DMS53 treated with DMSO at 0.1 percent for 48 hours (cell line): Measurements from ENCODE around the gene SLC4A8.
"Not testable (repeated sequence)": the region's sequence is repeated elsewhere in the genome, so short reads cannot be mapped to it uniquely, and the experiment has no call there.

Experiments
- DNase-seq: peaks from one replicate; lab custom pipeline; 2025; ENCODE audit not compliant: unreplicated experiment; lab: John Stamatoyannopoulos, UW

The SLC4A8 gene

DNA sequence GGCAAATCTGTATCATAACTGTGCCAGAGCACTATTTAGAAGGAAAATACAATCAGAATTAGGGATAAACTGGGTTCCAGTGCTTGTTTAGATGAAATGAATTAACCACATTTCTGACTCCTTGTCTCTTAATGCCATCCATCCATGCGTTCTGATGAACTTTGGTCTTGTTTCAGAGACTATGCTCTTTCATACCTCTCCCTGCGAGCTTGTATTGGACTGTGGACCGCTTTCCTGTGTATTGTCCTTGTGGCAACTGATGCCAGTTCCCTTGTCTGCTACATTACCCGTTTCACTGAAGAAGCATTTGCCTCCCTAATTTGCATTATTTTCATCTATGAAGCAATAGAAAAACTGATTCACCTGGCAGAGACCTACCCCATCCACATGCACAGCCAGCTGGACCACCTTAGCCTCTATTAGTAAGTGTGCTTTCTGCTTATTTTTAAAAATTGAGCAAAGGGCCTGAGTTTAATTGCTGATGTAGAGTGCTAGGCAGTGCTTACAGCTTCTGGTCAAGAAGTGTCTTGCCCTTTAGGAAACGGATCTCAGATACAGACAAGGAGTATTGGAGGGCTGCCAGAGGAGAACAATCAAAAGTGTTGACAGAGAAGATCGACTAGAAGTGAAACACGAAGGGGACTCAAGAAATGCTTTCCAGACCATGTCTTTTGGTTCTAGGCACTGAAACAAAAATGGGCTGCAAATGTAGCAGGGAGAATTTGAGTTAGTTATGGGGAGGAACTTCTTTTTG, 46.7 kb downstream of the SLC4A8 start:
- DNase-seq, result no peak

DNA sequence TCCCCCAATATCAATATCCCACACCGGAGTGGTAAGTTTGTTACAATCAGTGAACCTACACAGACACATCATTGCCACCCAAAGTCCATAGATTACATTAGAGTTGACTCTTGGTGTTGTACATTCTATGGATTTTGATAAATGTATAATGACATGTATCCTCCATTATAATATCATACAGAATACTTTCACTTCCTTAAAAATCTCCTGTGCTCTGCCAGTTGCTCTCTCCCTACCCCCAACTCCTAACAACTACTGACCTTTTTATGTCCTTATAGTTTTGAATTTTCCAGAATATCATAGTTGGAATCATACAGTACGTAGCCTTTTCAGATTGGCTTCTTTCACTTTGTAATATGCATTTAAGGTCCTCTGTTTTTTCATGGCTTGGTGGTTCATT, 48.4 kb downstream of the SLC4A8 start:
- DNase-seq, result no peak

DNA sequence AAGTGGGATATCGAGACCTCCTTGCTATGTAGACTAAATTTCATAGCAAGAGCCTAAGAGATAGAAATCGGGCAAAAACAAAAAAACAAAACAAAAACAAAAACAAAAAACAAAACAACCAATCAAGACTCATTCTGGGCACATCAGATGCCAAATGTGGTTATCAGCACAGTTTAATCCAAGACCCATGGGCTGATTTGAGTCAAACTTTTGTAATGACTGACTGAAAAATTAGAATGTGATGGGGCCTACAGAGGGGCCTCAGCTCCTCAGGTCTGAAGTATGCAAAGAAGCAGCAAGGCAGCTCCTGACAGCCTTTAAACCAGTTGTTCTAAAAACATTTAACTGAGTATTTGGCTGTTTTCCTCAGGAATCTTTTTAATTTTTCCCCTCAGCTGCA, 49.3 kb downstream of the SLC4A8 start:
- DNase-seq, result no peak

DNA sequence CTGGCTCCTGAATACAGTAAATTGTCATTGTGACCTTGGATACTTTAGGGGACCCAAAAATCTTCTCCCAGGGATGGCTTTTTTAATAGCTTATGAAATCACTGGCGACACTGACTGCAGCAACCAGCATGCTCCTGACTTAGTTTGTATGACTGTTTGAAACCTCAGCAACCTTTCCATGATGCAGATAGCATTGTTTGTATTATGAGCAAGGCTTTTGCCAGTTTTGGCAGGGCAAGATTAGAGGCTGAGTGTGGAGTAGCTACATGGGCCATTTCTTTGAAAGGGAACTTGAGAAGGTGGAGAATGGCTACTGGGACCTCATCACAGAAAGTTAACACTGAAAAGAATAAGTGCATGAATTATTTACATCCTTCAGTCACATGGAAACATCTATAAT, 50.9 kb downstream of the SLC4A8 start:
- no peak for DNase-seq

DNA sequence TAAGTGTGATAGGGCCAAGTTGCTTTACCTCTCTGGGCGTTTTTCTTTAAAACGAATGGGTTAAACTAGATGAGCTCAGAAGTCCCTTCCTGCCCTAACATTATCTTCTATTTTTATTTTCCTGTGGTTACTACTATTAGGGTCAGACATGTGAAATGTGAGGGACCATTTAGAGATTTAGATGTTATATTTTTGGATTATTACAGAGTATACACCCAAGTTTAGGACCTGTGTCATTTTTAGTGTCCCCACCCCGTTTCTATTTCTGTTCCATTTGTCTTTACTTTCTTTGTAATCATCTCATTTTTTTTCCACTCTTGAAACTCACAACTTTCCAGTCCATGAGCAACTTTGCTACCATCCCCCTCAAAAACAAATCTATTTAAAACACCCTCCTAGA, 56.3 kb downstream of the SLC4A8 start:
- DNase-seq, result no peak

DNA sequence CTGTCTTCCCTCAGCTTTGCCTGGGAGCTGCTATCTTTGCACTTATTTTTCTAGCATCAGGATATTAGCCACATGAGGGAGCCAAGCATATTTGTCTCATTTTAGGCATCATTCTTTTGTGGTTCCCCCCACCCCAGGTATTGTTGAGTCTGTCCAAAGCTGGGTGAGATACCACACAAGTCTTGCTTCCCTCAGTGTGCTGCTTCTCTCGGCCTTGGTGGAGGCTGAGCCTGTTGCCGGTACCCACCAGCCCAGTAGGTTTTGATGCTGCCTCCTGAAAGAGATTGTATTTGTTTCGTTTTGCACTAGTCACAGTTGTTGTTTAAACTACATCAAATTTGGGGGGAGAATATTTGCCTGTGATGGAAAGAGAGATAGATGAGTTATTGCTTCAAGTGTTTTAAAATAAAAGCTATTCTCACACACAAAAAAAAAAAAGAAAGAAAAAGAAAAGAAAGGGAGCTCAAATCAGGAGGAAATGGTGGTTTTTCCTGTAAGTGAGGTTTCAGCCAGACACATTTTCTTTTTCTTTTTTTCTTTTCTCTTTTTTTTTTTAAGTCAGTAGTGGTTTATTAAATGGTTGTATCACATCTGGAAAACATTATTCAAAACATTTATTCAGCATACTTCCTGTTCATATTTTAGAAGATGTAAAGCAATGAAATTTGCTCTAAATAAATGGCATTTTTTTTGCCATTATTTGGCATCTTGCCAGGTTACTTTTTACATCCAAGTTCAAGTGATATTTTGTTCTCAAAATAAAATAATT, 58.5 kb downstream of the SLC4A8 start:
- no peak for DNase-seq

DNA sequence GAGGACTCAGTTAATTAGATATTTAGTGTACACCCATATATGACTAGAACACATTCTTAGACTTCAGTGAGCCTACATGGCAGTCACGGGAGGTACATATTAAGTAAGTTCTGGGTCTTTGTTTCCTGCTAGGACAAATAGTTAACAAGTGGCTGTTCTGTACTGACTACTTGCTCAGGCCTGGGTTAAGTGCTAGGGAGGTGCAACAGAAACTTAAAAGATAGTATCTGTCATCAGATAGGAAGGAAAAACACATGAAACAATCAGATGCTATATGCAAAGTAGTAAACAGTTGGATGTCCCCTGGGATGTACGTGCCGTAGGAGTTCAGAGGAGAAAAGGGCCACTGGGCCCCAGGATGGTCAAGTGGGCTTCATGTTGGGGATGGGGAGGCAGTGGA, 59.5 kb downstream of the SLC4A8 start:
- no peak for DNase-seq

DNA sequence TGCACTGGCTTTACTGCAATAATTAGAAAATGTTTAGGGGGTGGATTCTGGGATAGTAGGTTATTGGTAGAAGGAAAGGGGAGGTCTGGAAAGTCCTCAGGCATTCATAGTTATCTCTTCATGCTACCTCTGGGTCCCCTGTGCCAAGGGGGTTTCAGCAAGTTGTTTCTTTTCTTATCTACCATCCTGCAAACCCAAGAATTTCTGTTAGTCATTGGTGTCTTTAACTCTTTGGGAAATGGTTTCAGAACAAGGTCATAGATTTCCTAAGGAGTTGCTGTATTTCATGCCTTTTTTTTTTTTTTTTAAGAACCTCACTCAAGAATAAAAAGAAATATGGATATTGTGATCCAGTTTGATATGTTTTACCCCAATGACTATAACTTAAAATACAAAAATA, 63.6 kb downstream of the SLC4A8 start:
- no peak for DNase-seq

DNA sequence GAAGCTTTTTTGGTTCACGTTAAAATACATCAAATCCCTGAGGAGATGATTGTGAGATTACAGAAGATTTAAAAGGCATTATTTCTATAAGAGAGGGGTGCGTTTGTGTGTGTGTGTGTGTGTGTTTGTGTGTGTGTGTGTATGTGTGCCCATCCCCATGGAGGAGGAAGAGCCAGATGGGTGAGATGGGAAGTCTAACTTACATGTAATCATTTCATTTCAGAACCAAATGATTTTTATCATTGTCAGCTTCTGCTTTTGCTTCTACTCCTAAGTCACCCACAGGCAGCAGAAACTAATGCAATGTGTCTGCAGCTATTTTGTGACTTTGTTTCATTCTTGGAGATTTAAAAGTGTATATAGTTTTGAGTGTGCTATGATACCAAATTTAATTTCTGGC, 68.7 kb downstream of the SLC4A8 start:
- no peak for DNase-seq

DNA sequence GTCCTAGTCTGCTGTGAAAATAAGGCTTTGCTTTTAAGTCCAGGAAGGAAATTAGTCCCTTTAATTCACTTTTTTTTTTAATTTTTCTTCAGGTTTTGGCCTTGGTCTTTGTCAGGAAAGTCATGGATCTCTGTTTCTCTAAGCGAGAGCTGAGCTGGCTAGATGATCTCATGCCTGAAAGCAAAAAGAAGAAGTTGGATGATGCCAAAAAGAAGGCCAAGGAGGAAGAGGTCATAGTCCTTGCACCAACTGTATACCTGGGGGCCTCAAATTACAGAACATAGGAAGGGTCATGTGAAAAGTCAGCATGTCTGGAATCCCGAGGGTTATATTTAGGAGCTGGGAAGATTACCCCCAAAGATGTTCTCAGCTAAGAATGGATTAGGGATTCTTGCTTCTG, 72.3 kb downstream of the SLC4A8 start:
- no peak for DNase-seq

DNA sequence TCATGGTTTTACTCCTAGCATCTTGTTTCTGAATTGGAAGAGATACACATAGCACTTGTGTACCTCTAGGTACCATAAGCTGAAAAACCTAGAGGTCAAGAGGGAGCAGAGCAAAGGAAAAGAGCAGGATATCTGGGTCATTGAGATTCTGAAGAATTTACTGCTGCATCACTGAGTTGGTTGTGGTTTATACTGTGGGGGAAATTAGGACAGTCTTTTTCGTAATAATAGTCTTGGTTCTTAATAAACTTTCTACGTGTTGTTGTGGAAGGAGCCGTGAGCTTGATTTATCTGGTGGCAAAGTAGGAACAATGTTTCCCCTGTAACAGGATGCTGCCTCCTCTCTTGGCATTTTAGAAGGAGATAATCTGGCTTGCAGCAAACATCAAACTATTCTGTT, 80.2 kb downstream of the SLC4A8 start:
- no peak for DNase-seq

DNA sequence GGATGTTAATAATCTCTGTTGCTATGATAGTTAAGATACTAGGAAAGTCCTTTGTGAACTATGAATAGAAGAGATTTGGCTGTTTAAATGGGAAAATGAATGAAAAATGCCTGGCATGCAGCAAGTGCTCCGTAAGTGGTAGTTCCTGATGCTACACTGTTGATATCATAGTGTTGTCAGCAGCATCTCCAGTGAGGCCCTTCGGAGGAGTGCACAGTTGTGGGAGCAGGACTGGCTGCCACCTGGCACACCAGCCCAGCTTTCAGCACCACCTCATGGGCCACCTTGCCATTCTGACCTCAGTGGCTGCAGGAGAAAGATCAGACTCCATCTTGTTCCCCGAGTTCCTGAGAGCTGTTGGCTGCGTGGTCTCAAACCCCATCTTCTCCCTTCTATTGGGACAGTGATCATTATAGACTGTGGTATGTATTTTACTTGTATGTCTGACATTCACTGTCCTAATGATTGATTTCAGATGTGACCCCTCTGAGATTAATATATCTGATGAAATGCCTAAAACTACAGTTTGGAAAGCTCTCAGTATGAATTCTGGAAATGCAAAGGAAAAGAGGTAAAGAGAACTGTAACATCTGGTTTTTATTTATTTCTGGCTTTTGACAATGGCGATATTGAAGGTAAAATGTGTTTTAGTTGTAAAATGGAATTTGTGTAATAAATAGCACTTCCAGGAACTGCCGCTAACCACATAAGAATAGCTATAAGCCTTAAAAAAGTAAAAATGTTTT, 80.9 kb downstream of the SLC4A8 start:
- no peak for DNase-seq

DNA sequence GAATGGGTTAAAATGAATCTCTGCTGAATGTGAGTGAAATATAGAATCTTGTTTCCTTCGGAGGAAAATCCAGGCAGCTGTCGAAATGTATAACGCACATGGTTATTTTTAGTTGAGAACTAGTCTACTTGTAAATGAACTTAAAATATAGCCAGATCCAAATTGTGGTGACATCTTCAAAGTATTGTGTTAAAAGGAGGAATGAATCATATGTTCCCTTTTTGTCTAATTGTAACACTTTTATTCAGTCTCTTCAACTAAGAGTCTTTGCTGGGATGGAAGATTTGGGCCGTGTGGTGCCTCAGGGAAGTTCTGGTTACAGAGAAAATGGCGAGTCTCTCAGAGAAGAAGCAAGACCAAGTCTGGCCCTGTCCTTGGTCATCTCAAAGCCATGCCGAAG, 82.5 kb downstream of the SLC4A8 start:
- no peak for DNase-seq

DNA sequence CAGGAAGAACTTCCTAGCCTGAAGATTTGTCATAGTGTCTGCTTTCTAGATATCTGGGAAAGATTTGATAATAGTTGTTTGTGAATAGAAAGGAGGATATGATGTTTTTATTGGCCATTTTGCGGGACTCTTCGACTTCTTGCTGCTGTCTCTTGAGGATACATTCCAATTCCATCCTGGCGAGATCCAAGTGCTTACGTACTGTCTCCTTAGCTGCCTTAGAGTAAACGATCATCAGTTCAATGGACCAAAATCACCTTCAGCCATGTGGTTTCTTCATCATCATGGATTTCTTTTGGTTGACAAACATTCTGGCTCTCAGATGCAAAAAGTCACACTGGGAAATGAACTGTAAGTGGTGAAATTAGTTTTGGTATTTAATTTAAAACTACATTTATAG, 83.7 kb downstream of the SLC4A8 start:
- DNase-seq, result no peak

DNA sequence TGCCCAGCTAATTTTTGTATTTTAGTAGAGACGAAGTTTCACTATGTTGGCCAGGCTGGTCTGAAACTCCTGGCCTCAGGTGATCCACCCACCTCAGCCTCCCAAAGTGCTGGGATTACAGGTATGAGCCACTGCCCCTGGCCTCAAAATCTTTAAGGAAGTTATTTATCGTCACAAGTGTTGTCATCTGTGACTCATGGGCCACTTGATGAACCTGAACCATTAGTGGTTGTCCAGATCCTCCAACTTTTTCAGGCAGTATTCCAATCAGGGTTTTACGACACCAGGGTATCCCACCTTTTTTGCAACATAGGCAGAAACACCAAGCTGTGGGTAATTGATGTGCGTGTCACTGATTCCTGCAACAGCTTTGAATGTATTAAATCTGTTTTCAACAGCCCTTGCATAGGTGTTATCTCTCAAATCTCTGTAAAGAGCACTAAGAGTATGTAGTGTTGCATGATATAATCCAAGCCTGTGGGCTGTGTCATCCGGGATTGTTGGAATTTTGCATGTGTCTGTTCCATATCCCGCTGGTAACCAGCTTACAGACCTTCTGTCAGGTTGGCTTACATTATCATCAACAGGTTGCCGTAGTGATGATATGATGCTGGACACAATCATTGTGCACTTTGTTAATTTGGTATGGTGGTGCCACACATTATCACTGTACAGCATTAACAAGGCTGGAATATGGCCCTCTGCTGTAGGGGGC, 87.1 kb downstream of the SLC4A8 start:
- DNase-seq, result no peak

DNA sequence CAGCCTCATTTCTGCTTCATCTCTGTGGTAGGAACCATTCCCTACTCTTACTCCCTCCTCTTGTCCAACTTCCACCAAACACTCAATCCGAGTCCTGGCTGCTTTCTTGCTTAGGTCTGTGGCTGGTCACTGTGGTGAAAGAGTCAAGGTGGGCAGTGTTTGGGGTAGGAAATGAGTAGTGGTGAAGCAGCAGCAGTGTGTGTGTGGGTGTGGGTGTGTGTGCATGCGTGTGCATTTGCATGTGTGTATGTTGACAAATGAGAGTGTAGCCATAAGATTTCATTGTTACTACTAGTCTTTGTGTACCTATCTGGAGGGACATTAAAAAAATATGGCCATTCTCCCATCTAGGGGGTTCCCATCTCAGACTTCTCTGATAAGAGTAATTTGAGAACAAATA, 87.8 kb downstream of the SLC4A8 start:
- DNase-seq, result no peak

DNA sequence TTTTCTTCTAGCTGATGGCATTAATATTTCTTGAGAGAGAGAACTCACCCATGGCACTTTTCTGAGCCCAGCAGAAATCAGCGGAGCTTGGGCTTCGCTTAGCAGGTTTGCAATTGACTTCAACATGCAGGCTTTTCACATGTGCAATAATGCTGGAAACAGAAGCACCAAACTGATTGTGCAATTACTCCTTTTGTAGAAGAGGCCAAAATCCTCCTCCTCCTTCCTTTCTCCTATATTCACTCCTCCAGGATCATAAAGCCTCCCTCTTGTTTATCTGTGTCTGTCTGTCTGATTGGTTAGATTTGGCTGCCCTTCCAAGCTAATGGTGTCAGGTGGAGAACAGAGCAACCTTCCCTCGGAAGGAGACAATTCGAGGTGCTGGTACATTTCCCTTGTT, 90.4 kb downstream of the SLC4A8 start:
- DNase-seq, result not testable (repeated sequence)

DNA sequence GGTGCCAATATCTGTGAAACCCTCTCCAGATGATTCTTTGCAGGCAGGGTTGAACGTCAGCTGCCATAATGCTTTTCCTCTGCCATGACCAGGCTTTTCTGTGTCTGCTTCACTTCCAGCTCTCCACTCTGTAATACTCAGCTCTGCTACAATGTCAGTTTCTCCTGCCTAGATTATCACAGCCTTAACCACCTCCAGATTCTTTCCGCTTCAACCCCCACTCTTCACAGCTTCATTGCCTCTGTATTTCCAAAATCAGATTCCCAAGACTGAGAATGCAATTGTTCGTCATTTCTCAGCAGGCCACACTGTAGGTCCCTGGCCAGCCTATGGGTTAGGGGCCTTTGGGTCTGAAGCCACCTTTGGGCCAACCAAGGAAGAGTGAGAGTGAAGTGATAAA, 92.7 kb downstream of the SLC4A8 start:
- DNase-seq, result no peak

DNA sequence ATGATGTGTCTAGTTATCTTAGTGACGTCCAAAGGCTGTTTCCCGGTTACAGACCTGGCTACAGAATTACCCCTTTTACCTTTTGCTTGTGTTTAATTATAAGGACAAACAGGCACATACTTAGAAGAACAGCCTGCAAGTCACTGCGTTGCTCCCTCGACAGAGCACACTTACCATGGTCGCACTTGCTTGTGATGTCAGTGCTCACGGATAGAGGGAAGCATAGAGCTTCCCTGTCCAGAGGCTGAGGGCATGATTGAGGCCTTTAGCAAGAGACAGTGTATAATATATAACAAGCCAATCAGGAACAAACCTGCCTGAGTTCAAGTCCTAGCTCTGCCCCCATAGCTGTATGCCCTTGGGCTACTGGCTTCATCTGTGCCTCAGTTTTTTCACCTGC, 93.2 kb downstream of the SLC4A8 start:
- DNase-seq, result no peak

DNA sequence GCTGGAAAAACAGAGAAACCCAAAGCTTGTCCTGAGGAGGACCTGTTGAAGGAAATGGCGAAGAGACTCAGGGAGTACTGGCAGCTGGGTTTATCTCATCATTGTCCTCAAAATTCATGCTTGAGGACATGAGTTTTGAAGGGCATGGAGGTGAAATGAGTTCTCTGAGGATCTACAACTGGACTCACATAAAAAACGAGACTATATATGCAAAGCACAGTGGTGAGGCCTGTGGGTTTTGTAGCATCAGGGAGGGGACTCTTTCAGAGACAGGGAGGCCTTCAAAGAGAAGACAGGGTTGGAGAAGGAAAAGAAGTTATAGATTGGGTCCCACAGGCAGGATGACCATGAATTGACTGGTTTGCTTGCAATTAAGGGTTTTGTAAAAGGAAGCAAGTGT, 95.1 kb downstream of the SLC4A8 start:
- DNase-seq, result no peak

DNA sequence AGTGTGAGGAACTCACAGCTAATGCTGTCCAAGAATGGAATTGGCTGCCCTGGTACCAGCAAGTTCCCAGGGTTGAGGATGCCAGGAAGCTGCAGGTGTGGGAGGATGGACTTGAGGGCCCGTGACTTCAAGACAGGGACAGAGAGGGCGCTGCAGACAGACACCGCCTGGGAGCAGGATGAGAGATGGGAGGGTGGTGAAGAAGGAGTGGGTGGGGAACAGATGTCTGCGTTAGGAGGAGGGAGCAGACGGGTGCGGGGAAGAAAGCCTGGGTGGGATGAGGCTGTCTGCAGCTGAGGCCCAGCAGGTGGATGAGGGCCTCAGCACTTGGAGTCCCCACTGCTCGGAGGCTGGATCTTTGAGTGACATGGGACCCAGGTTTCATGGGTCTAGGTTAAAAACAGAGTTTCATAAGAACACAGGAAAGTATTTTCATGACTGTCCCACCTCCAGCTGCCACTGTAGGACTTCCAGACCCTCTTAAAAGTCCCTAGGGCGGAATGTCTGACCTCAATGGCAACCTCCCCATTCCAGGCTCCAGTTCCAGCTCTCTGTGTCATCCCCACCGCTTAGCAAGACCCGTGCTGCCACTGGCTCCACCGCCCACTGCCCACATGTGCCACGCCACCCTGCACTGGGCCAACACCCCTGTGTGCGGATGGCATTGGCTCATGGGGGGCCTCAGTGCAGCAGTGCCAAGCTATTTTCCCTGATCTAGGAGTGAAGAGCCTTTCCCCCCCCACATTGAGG, 96.1 kb downstream of the SLC4A8 start:
- DNase-seq, result no peak
